ENCODE results near the gene UBFD1. TPM values are rescaled to one million over a fixed set of nuclear protein-coding genes. Genes with fewer than 3 reads are reported as not detected.
"Not testable (repeated sequence)": the region's sequence is repeated elsewhere in the genome, so short reads cannot be mapped to it uniquely, and the experiment has no call there.

The UBFD1 gene
- polyA plus RNA-seq, 4 donors = 72.9 to 77.5 (median 74.1) TPM

DNA sequence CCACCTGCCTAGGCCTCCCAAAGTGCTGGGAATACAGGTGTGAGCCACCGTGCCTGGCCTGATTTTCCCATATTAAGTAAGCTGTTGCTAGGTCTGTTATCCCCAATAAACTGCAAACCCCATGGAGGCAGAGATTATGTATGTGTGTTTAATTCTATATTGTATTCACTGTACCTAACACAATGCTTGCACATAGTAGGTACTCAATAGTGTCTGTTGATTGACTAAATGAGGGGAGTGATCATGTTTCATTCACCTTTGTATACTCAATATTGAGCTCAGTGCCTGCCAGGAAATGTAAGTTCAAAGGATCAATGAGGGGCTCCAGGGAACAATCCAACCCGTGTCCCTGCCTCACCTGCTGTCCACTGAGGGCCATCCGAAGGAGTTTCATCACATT is 32.6 kb upstream of the UBFD1 start:
- DNase-seq (ENCODE audit: low read depth in 4 of 4, low spot score in 3 of 4) = no peak

DNA sequence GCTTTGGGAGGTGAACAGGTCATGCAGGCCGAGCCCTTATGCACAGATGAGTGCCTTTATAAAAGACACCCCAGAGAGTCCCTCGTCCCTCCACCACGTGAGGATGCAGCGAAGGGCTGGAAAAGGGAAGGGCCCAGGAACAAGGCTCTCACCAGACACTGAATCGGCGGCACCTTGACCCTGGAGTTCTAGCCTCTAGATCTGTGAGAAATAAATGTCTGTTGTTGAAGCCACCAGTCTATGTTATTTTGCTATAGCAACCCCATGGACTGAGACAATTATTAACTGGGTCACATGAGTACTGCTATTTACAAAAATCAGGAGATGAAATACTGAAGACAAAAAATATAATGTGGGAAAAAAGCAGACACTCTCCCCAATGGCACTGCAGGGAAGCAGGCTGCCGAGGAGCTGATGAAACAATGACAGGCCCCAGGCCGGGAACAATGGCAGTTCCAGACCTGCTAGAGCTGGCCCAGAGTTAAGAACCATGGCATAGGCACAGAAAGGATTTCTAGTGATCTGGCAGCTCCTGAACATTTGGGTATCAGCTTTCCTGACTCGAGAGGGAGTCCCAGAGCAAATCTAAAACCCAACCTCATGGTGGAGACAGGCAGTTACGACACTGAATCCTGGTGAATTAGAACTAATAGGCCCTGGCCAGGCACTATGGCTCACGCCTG is 29.4 kb upstream of the UBFD1 start:
- no peak for DNase-seq (ENCODE audit: low read depth in 4 of 4, low spot score in 3 of 4)

DNA sequence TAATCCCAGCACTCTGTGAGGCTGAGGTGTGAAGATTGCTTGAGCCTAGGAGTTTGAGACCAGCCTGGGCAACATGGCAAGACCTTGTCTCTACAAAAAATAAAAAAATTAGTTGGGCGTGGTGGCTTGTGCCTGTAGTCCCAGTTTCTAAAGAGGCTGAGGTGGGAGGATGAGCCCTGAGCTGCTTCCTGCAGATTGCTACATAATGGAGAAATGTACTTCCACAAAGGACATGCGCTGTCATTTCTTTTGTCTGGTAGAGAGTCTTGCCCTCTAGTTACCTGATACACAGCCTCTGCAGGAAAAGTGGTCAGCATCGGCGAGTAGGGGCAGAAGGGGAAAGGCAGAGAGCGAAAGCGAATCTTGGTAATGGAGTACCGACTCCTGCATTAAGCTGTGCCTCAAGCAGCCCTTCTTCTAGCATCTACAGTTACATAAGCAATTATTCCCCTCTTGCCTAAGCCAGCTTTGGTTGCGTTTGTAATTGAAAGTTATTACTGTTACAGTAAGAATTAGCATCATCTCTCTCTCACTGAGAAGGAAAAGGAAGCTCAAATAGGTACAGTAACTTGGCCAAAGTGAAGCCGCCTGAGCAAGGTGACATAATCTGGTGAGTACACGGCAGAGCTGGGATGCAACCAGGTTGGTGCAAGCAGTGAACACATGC is 28.8 kb upstream of the UBFD1 start:
- DNase-seq (ENCODE audit: low read depth in 4 of 4, low spot score in 3 of 4) = no peak

DNA sequence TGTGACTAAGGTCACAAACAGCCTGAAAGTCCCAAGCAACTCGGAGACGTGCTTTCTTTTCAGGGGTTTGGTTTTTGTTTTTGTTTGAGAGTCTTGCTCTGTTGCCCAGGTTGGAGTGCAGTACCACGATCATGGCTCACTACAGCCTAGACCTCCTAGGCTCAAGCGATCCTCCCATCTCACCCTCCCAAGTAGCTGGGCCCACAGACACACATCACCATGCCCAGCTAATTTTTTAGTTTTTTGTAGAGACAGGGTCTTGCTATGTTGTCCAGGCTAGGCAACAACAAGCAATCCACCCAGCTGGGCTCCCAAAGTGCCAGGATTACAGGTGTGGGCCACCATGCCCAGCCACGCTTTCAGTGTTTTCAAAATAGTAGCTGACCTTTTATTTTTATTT is 27.5 kb upstream of the UBFD1 start:
- DNase-seq (ENCODE audit: low read depth in 4 of 4, low spot score in 3 of 4) = no peak

DNA sequence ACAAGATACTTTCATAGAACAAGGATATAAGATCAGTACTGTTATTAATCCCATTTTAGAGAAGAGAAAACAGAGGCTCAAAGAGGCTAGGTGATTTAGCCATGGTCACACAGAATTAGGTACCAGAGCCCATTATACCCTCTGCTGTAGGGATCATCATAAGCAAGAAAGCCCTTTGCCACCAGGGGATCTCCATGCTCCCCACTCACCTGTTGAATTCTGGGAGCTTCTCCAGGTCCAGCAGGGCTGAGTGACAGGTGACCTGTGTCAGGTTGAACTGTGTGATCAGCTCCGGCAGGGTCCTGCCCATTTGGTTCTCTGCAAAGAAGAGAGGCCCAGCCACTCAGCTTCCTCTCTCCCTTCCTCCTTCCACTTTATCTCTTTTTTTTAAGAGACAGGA is 25.1 kb upstream of the UBFD1 start:
- DNase-seq (ENCODE audit: low read depth in 4 of 4, low spot score in 3 of 4) = no peak

DNA sequence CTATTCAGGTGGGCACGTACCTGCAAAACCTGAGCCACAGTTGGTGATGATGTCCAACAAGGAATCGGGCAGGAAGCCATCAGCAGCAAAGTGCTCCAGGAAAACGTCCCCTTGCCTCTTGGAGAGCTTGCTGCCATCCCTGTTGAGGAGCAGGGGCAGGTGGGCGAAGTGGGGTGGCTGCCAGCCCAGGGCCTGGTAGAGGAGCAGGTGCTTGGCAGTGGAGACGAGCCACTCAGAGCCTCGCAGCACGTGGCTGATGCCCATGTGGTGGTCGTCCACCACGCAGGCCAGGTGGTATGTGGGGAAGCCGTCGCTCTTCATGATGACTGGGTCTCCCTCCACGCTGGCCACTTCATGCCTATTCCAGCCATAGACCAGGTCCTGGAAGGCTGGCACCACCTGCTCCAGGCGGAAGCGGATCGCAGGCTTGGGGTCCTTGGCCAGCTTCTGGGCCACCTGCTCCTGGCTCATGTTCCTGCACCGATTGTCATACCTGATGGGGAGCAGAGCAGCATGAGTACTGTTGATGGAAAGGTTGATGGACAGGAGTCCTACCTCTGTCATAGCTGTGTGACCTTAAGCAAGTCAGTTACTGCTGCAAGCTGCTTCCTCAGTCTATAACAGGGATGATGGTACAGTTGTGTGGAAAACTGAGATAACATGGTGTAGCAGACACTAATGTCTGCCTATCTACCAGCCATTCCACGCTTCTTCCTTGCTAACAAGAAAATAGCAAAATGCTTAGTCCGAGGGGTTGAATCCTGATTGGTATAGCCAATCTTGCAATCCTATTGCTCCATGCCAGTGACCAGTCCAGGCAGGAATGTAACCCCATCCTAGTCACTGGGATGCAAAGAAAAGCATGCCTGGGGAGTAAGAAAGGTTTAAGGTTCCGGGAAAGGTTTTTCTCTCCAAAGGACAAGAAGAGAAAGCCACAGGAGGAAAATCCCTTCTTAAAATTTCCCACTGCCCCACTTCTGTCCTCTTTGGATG is 22.4 kb upstream of the UBFD1 start:
- DNase-seq (ENCODE audit: low read depth in 4 of 4, low spot score in 3 of 4) = no peak

DNA sequence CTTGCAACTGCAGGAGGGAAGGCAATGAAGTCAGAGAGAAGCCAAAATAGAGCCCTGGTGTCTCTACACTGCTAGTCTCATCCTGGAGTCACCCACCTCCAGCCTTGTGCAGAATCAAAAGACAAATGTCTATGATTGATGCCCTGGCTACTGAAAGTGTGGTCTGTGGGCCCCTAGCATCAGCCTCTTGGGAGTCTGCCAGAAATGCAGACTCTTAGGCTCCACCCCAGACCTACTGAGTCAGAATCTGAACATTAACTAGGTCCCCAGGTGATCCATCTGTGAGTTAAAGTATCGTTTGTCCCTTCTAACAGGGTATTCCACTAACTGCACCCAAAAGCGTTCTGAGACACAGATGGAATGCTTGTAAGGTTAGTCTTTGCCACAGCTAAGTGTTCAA is 21.6 kb upstream of the UBFD1 start:
- no peak for DNase-seq (ENCODE audit: low read depth in 4 of 4, low spot score in 3 of 4)

DNA sequence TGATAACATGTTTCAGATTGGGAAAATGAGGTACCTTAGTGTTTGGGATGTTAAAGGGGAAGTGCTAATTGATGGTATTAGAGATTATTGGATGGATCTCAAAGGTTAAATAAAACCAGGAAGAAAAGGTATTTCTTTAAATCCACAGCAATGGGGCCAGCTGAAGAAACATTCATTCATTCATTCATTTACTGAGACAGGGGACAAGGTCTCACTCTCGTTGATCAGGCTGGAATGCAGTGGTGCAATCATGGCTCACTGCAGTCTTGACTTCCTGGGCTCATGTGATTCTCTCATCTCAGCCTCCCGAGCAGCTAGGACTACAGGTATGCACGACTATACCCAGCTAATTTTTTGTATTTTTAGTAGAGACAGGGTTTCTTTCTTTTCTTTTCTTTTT is 20.1 kb upstream of the UBFD1 start:
- no peak for DNase-seq (ENCODE audit: low read depth in 4 of 4, low spot score in 3 of 4)

DNA sequence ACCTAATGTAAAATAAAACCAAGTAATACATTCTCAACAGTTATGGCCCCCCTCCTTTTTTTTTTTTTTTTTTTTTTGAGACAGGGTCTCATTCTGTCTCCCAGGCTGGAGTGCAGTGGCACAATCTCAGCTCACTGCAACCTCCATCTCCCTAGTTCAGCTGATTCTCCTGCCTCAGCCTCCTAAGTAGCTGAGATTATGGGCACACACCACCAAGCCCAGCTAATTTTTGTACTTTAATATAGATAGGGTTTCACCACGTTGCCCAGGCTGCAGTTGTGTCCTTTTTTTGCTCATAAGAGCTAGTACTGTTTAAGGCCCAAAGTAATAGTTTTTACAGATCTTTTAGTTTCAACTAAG is 18.6 kb upstream of the UBFD1 start:
- no peak for DNase-seq (ENCODE audit: low read depth in 4 of 4, low spot score in 3 of 4)

DNA sequence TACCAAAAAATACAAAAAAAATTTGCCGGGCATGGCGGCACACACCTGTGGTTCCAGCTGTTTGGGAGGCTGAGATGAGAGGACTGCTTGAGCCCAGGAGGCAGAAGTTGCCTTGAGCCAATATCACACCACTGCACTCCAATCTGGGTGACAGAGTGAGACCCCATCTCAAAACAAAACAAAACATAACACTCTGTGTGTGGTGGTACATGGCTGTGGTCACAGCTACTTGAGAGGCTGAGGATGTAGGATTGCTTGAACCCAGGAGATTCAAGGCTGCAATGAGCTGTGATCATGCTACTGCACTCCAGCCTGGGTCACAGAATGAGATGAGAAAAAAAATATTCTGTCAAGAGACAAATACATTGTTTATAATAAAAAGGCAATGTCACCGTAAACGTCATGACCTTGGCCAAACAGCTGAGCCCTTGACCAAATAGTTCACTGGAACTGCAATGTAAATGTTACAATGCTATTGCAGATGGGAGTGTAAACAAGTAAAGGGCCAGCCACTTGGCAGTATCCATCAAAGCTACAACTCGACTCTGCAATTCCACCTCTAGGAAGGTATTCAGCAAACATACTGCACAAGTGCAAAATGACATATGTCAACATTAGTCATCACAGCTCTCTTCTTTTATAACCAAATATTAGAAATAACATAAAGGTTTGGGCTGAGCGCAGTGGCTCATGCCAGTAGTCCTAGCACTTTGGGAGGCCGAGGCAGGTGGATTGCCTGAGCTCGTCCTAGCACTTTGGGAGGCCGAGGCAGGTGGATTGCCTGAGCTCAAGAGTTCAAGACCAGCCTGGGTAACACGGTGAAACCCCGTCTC is 17.3 kb upstream of the UBFD1 start:
- DNase-seq (ENCODE audit: low read depth in 4 of 4, low spot score in 3 of 4) = no peak

DNA sequence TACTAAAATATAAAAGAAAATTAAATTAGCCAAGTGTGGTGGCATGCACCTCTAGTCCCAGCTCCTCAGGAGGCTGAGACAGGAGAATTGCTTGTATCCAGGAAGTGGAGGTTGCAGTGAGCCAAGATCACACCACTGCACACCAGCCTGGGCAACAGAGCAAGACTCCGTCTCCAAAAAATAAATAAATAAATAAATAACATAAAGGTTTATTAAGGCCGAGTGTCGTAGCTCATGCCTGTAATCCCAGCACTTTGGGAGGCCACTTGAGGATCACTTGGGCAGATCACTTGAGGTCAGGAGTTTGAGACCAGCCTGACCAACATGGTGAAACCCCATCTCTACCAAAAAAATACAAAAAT is 16.7 kb upstream of the UBFD1 start:
- not testable (repeated sequence) for DNase-seq (ENCODE audit: low read depth in 4 of 4, low spot score in 3 of 4)

DNA sequence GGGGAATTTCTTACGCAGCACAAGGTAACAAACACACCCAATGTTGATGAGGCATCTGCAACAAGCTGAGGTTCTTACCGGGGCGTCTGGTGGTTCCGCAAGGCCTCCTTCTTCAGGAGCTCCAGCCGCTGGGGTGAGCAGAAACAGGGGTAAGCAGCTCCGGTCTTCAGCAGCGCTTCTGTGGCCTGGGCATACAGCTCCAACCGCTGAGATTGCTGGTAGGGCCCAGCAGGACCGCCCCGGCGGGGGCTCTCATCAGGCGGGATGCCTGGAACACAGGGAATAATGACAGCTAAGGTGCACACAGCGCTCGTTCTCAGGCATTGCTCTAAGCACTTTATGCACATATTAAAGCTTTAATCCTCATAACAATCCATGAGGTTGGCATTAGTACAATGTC is 13.1 kb upstream of the UBFD1 start:
- DNase-seq (ENCODE audit: low read depth in 4 of 4, low spot score in 3 of 4) = no peak

DNA sequence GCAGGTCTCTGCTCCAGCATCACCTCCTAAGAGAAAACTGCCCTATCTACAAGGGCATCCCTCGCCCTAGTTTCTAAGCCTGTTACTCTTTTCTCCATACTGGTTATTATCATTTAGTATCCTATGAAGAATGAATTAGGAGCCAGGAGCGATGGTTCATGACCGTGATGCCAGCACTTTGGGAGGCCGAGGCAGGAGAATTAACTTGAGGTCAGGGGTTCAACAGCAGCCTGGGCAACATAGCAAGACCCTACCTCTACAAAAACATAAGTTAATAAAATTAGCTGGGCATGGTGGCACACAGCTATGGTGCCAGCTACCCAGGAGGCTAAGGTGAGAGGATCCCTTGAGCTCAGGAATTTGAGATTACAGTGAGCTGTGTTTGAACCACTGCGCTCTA is 7.6 kb upstream of the UBFD1 start:
- no peak for DNase-seq (ENCODE audit: low read depth in 4 of 4, low spot score in 3 of 4)

DNA sequence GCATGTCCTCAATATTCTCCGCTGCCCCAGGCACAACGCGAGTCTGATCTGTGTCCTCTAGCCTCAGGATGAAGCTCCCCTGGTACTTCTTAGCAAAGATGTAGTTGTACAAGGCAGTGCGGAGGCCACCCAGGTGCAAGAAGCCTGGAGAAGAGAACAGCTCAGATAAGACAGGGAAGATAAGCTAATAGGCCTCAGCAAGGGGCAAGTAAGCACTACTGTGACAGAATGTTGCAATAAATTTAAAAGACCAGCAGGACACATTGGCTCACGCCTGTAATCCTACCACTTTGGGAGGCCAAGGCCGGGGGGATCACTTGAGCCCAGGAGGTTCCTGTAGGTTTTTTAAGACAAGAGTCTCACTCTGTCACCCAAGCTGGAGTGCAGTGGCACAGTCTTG is 5.4 kb upstream of the UBFD1 start:
- DNase-seq (ENCODE audit: low read depth in 4 of 4, low spot score in 3 of 4) = no peak

DNA sequence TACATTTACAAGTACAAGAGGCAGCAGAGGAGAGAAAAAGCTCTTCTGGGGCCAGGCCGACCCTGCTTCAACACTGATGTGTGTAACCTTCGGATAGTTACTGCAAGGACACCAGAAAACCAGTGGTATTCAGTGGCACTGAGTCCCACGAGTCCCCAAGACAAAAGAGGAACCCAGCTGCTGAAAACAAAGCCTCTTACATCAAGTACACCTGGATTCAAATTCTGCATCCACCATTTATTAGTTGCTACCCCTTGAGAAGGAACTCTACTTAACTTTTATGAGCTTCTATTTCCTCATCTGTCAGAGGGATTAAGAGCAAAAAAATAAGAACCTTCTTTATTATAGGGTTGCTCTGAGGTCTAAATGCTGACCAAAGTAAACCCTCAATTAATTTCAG is 3.0 kb upstream of the UBFD1 start:
- DNase-seq (ENCODE audit: low read depth in 4 of 4, low spot score in 3 of 4) = no peak

DNA sequence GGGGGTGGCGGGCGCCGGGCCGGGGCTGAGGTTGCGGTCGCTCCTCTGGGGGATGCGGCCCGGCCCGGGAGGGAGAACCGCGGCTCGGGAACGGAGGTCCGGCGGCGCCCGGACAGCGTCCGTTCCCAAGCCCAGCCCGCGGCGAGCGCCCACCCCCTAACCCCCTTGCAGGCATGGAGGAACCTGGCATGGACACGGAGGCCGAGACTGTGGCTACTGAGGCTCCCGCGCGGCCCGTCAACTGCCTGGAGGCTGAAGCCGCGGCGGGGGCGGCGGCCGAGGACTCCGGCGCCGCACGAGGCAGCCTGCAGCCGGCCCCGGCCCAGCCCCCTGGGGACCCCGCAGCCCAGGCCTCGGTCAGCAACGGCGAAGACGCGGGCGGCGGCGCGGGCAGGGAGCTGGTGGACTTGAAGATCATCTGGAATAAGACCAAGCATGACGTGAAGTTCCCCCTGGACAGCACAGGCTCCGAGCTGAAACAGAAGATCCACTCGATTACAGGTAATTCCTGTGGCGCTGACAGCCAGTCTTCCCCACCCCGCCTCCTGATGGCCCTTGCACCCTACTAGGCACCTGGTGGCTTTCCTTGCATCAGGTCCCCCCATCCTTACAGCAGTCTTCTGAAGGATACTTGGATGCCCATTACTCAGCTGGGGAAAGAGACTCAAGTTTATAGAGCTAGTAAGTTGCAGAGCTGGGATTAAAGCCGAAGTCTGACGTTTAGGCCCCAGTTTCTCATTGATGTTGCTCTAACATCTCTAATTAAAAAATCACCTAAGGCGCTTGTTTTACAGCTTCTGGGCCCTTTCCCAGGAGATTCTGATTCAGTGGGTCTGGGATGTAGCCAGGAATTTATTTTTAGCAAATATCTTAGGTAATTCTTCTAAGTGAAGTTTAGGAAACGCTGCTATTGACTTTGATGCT is 514 bp downstream of the UBFD1 start:
- no peak for DNase-seq (ENCODE audit: low read depth in 4 of 4, low spot score in 3 of 4)

DNA sequence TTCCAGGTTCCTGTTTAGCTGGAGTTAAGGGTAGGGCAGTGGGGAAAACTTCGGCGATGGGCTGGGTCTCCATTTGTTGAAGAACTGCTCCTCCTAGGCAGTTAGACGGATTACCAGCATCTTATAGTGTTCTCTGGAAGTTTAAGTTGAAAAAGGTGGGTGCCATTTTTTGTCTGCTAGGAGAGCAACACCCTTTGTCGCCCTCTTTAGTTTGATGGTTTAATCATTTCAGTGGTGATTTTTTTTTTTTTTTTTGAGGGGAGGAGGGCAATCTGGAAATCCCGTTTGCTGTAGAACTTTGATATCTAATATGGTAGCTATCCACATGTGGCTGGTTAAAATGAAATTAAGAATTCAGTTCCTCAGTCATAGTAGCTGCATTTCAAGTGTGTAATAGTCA is 4.1 kb downstream of the UBFD1 start:
- no peak for DNase-seq (ENCODE audit: low read depth in 4 of 4, low spot score in 3 of 4)

DNA sequence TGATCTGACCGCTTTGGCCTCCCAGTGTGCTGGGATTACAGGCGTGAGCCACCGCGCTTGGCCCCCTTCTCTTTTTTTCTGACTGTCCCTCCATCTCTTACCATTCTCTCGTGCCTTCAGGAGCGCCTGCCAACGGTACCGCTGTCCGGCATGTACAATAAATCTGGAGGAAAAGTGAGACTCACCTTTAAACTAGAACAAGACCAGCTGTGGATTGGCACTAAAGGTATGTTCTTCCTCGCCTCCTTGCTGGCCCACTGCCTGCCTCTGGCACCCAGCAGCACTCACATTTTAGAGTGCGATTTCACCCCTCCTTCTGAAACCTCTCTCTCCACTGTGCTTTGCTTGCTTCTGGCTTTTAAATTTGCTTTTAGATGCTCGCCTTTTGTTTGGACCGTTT is 5.0 kb downstream of the UBFD1 start:
- no peak for DNase-seq (ENCODE audit: low read depth in 4 of 4, low spot score in 3 of 4)

DNA sequence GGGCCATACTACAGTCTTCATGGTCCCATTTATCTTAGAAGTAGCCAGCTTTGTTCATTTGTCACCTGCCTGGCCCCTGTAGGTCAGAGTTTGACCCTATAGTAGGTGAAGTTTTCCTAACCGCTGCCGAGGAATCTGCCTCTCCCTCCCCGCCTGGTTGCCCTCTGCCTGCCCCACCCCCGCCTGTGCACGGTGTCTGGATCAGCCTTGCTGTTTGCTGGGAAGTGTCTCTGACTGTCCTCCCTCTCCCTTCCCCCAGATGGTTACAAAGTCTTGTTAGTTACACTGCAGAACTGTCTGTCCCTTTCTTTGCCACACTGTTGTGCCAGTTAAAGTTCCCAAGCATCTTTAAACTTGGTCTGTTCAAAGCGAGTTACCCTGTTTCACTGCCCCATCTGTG is 5.7 kb downstream of the UBFD1 start:
- DNase-seq (ENCODE audit: low read depth in 4 of 4, low spot score in 3 of 4) = no peak
